ENCODE results near the gene MT1F.
"Not testable (repeated sequence)": the region's sequence is repeated elsewhere in the genome, so short reads cannot be mapped to it uniquely, and the experiment has no call there.

The MT1F gene

GRCh38 chr16:56645838-56646237 is 11.9 kb upstream of the MT1F start:
- no peak for DNase-seq

DNA sequence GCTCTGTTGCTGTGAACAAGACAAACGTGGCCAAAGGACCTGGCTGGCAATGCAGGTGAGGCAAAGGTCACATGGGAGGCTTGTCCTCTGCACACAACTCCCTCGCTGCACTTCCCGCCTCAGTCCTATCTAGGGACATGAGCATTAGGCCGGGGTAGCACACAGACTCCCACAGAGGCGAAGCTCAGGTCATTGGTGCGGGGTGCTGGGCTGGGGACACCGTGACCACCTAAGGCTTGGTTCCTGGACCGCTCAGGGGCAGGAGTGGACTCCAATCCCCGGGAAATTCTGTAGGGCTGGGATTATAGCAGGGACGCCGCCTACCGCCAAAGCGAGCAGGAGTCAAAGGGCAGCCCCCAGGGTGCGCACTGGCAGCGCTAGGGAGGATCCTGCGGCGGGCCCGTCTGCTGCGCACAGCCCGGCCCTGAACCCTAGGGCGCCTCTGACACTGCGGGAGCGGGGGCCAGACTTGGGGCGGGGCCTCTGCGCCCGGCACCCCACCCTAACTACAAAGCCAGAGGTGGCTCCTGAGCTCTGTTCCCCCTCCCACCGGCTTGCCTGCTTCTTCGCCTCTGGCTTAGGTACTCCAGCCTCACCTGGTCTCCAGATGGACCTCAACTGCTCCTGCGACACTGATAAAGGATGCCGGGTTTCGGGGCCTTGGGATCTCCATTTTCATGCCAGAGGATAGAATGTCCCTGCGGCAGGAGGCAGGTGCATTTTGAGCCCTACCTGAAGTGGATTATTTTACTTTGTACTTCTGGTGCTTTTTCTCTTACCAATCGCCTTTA is 9.9 kb upstream of the MT1F start:
- DNase-seq, result no peak

- no peak for DNase-seq
Measured at GRCh38 chr16:56649271-56649670, 8.5 kb upstream of the MT1F start.

GRCh38 chr16:56649820-56650219 is 7.9 kb upstream of the MT1F start:
- DNase-seq, result no peak

DNA sequence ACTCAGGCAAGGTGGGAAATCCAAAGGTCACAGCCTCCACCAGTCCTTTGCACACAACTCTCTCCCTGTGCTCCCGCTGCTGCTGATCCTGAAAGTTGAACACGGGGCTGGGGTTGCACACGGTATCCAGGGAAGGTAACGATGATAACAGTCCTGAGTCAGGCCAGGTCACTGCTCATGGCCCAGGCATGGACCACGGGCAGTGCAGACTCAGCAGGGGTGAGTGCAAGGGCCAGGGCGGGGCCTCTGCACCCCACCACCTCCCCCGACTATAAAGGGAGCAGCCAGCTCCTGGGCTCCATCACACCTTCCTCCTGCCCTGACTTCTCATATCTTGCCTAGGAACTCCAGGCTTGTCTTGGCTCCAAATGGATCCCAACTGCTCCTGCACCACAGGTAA is 6.2 kb upstream of the MT1F start, which contains the start of gene MT1B:
MT1B (plus strand) TSS at position 301 of the 400 bp plus-strand sequence; CDS start at position 369, 68 bp downstream.
- DNase-seq, result no peak

DNA sequence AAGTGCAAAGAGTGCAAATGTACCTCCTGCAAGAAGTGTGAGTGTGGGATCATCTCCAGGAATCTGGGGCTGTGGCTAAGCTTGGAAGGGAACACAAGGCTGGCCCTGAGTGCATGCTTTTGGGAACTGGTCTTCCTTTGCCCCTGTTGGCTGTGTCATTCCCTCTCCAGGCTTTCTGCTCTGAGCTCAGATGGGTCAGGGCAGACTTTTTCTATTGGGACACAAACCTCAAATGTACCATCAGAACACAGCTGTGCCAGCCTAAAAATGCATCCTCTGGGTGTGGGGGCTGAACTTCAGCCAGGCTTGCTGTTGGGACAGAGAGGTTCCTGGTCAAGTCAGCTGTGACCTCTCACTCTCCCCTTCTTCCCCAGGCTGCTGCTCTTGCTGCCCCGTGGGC is 5.2 kb upstream of the MT1F start:
- DNase-seq, result no peak

GRCh38 chr16:56653218-56653617 is 4.5 kb upstream of the MT1F start:
- DNase-seq, result no peak

- no peak for DNase-seq
Measured at GRCh38 chr16:56658327-56658875, 642 bp downstream of the MT1F start.

GRCh38 chr16:56662357-56663354 is 4.9 kb downstream of the MT1F start:
- peak; percentile 24 for DNase-seq

GRCh38 chr16:56664506-56664905 is 6.7 kb downstream of the MT1F start:
- DNase-seq, result no peak

DNA sequence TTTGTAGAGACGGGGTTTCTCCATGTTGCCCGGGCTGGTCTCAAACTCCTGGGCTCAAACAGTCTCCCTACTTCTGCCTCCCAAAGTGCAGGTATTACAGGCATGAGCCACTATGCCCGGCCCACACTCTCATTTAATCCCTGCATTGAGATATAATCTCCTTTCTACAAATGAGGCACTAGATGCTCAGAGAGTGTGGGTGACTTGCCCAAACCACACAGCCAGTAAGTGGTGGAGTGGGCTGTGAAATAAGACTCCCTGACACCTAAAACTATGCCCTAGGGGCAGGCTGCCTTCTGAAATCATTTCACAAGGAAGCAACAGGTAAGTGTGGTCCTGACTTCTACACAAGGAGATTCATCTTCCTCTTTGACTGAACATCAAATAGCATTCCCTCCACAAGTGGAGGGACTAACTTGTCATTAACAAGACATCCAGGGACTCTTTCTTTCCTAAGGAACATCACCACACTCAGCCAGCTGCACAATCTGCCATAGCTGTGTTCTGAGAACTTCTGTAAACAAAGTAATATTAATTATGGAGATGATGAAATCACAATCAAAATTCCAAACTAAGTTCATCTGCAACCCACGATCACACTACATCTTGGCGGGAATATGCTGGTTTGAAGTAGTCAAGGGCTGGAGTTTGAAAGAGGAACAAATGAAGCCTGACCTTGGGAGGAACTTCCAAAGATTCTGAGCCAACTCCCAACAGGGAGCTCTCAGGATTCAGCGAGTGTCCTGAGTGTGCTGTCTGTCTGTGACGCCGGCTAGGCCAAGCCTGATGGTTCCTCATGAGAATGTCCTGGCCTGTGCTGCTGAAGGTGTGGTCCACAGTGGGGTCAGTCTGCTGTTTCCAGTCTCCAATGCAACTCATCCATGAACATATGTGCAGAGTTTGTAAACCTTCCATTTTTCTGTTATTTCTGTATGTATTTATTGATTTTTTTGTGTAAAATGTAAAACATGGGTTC is 7.8 kb downstream of the MT1F start:
- not testable (repeated sequence) for DNase-seq

- DNase-seq, result no peak
Measured at GRCh38 chr16:56667581-56668571, 10.1 kb downstream of the MT1F start, which contains the start of gene MT1G. Gene MT1G (minus strand): TSS chr16:56668065. CDS start chr16:56667993, 72 bp downstream.

DNA sequence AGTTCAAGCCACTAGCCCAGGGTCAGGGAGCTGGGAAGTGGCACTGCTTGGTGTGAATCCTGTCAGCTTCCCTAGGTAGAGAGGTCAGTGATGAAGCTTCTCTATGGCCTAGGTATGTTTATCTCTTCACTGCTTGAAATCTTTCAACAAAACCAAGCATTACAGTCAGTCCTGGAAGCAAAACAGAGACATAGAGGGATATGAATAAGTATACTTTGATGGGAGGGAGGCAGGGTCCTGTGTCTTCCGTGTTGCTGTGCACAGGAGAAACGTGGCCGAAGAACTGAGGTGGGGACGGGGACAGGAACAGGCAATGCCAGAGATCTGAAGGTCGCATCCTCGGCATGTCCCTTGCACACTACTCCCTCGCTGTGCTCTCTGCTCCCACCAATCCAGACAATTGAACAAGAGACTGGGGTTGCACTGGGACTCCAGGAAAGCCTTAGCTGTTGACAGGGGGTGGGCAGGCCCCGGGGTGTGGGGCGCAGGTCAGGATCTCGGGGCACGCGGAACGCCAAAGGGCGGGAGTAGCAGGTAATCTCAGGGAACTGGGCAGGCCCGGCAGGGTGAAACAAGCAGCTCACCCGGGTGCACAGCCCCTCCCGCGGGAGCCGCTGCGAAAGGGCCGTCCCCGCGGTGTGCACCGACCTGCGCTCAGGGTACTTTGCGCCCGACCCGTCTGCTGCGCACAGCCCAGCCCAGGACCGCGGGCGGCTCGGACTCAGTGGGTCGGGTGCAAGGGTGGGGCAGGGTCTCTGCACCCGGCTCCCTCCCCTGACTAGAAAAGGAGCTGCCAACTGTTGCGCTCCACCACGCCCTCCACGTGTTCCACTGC is 11.5 kb downstream of the MT1F start, which contains the start of gene MT1H:
MT1H (plus strand) TSS at position 810 of the 835 bp plus-strand sequence. CDS start 71 bp downstream, outside the sequence.
- DNase-seq, result no peak

DNA sequence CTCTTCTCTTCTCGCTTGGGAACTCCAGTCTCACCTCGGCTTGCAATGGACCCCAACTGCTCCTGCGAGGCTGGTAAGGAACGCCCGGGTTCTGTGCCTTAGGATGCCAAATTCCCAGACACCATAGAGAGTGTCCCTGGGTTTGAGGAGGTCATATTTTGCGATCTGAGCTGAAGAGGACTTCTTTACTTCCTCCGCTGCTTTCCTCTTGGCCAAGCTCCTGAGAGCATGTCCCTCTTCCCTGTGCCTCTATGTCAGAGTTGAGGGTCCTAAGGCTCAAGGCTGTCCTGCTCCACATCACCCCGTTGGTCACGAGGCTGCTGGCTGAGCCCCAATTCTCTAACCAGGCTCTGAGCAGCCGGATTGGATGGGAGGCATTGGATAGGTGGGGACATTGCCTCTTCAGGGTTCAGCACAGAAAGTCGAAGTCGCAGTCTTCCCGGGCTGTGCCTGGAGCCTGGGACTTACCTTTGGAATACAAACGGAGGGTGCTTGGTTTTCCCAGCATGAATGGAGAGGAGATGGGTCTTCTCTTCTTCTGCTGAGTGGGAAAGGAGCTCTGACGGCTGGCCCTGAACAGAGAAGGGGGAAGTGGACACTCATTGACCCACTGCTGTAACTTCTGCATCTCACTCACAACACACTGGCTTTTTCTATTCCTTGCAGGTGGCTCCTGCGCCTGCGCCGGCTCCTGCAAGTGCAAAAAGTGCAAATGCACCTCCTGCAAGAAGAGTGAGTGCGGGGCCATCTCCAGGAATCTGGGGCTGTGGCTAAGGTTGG is 12.3 kb downstream of the MT1F start:
- no peak for DNase-seq

DNA sequence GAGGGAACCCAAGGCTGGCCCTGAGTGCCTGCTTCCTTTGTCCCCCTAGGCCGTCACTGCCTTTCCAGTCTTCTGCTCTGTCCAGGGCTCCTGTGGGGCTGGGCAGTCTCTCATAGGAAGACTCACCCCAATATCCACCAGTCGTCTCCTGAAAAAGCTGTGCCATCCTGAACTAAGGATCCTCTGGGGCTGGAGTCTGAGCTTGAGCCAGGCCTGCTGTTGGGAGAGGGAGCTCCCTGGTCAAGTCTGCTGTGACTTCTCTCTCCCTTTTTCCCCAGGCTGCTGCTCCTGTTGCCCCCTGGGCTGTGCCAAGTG is 12.8 kb downstream of the MT1F start:
- DNase-seq, result no peak

- not testable (repeated sequence) for DNase-seq
Measured at GRCh38 chr16:56671691-56672090, 13.9 kb downstream of the MT1F start.

DNA sequence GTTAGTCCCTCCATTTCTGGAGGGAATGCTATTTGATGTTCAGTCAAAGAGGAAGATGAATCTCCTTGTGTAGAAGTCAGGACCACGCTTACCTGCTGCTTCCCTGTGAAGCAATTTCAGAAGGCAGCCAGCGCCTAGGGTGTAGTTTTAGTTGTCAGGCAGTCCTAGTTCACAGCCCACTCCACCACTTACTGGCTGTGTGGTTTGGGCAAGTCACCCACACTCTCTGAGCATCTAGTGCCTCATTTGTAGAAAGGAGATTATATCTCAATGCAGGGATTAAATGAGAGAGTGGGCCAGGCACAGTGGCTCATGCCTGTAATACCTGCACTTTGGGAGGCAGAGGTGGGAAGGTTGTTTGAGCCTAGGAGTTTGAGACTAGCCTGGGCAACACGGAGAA is 14.4 kb downstream of the MT1F start:
- DNase-seq, result not testable (repeated sequence)

- no peak for DNase-seq
Measured at GRCh38 chr16:56672761-56673536, 15.2 kb downstream of the MT1F start.
